Tibial nerve (tissue), 4 donors: ENCODE data around the gene B3GAT1. TPM values are rescaled to one million over a fixed set of nuclear protein-coding genes. Genes with fewer than 3 reads are reported as not detected.

ENCODE experiments used
- DNase-seq, 2 donors: peaks; one replicate each; pipeline ENCODE4 v3.0.0-alpha.2; 2019; ENCODE audit warnings: low spot score in 2 of 2
- H3K27ac ChIP-seq, 4 donors: fragments of 200-600 bp; sonication (generic) in 3 of 4; one replicate each; pipeline ENCODE4 v1.5.1; 2017 to 2019; ENCODE audit warnings: mild to moderate bottlenecking in 1 of 4
- H3K27me3 ChIP-seq, 2 donors: fragments of 200-600 bp; sonication (generic) in 1 of 2; one replicate each; pipeline versions ENCODE4 v1.5.1 to v1.6.0; 2017 to 2019
- H3K36me3 ChIP-seq, 3 donors: fragments of 200-600 bp; sonication (generic); one replicate each; pipeline ENCODE4 v1.5.1; 2018 to 2019
- H3K4me1 ChIP-seq, 4 donors: fragments of 200-600 bp; sonication (generic) in 3 of 4; one replicate each; pipeline ENCODE4 v1.5.1; 2017 to 2019
- H3K4me3 ChIP-seq, 4 donors: fragments of 200-600 bp; sonication (generic) in 3 of 4; one replicate each; pipeline ENCODE4 v1.5.1; 2017 to 2019; ENCODE audit warnings: mild to moderate bottlenecking in 1 of 4, moderate library complexity in 1 of 4
- H3K9me3 ChIP-seq, 4 donors: fragments of 200-600 bp; sonication (generic) in 3 of 4; one replicate each; pipeline ENCODE4 v1.5.1; 2017 to 2019
- CTCF ChIP-seq, 5 experiments: fragments of 200-600 bp in 3 of 5; fragments of 450-650 bp in 2 of 5; sonication (generic) in 3 of 5; IDR thresholded peaks; one replicate each; pipeline ENCODE4 v1.5.1; 2016 to 2019; ENCODE audit warnings: antibody characterized with exemption in 5 of 5, mild to moderate bottlenecking in 3 of 5, moderate library complexity in 2 of 5
- EP300 ChIP-seq, 2 donors: sonication (generic); formaldehyde crosslinking; IDR thresholded peaks; one replicate each; pipeline ENCODE4 v1.6.1; 2017; ENCODE audit warnings: antibody characterized with exemption in 2 of 2, mild to moderate bottlenecking in 1 of 2
- POLR2A ChIP-seq, 2 donors: fragments of 450-650 bp; IDR thresholded peaks; one replicate each; pipeline ENCODE4 v1.6.1; 2017; ENCODE audit warnings: antibody characterized with exemption in 2 of 2, mild to moderate bottlenecking in 2 of 2, moderate library complexity in 2 of 2
- WGBS, 2 donors: methylation state at CpG; one replicate each; pipeline ENCODE4 v1.1.5; 2018; 5-methylcytosine and 5-hydroxymethylcytosine counted together
- total RNA-seq, 4 donors: library from RNA; depleted of rRNA; stranded (reverse); fragments of >200 nt; gene quantifications; one replicate each; pipeline ENCODE4 v1.1.0, GENCODE V29; 2016

The B3GAT1 gene
- total RNA-seq, 4 donors from 2014 or later = 6.6 to 18.0 (median 9.1) TPM

- no peaks in the 10 kb centered on the region for H3K9me3 ChIP-seq
- no peaks in the 10 kb centered on the region for H3K36me3 ChIP-seq
- peaks cover 0 to 7% (median 3%) of the 10 kb centered on the region in 4 donors for H3K4me1 ChIP-seq
- no peaks in the 10 kb centered on the region for H3K27me3 ChIP-seq
- H3K4me3 ChIP-seq = no peak overlapping the region
- 81 to 86% methylated on average over 7 of the region's 7 CpGs for WGBS, 2 donors
- DNase-seq = no peak
- TF ChIP-seq EP300 (IDR thresholded peaks at IDR 0.05) (no peak), CTCF (IDR thresholded peaks at IDR 0.05) (no peak), POLR2A (IDR thresholded peaks at IDR 0.05) (no peak)
- H3K27ac ChIP-seq = no peak overlapping the region
Measured at GRCh38 chr11:134363592-134363991, 48.5 kb downstream of the B3GAT1 start.

- Histone ChIP-seq H3K9me3 (no peaks in the 10 kb centered on the region), H3K36me3 (no peaks in the 10 kb centered on the region), H3K27ac (no peak overlapping the region), H3K4me3 (no peak overlapping the region), H3K27me3 (no peaks in the 10 kb centered on the region), H3K4me1 (peaks cover 0 to 7% (median 3%) of the 10 kb centered on the region in 4 donors)
- DNase-seq = no peak
- 93 to 95% methylated on average over 9 of the region's 9 CpGs for WGBS, 2 donors
- TF ChIP-seq POLR2A (IDR thresholded peaks at IDR 0.05) = no peak
- TF ChIP-seq EP300 (IDR thresholded peaks at IDR 0.05) = no peak
- TF ChIP-seq CTCF (IDR thresholded peaks at IDR 0.05) = no peak
Measured at GRCh38 chr11:134363161-134363560, 48.9 kb downstream of the B3GAT1 start.

- no peaks in the 10 kb centered on the region for H3K36me3 ChIP-seq
Measured at GRCh38 chr11:134362192-134362901, 49.7 kb downstream of the B3GAT1 start.

GRCh38 chr11:134361661-134362060 is 50.4 kb downstream of the B3GAT1 start:
- no peaks in the 10 kb centered on the region for H3K27me3 ChIP-seq
- no peaks in the 10 kb centered on the region for H3K36me3 ChIP-seq
- H3K9me3 ChIP-seq = no peaks in the 10 kb centered on the region
- no peak for DNase-seq
- WGBS, 2 donors = 73 to 75% methylated on average over 24 to 26 of the region's 26 CpGs
- no peak overlapping the region for H3K27ac ChIP-seq
- no peak overlapping the region for H3K4me3 ChIP-seq
- H3K4me1 ChIP-seq = peaks cover 0 to 7% (median 3%) of the 10 kb centered on the region in 4 donors
- TF ChIP-seq EP300 (IDR thresholded peaks at IDR 0.05) = no peak
- no peak for TF ChIP-seq CTCF (IDR thresholded peaks at IDR 0.05)
- TF ChIP-seq POLR2A (IDR thresholded peaks at IDR 0.05) = no peak

More at GRCh38 chr11:134362192-134362901, 49.7 kb downstream of the B3GAT1 start:
- no peaks in the 10 kb centered on the region for H3K27me3 ChIP-seq
- peaks cover 0 to 7% (median 3%) of the 10 kb centered on the region in 4 donors for H3K4me1 ChIP-seq
- DNase-seq = no peak
- TF ChIP-seq POLR2A (IDR thresholded peaks at IDR 0.05) (no peak), EP300 (IDR thresholded peaks at IDR 0.05) (no peak), CTCF (IDR thresholded peaks at IDR 0.05) (no peak)
- WGBS, 2 donors = 87 to 91% methylated on average over 32 of the region's 32 CpGs
- H3K27ac ChIP-seq = no peak overlapping the region
- no peak overlapping the region for H3K4me3 ChIP-seq
- no peaks in the 10 kb centered on the region for H3K9me3 ChIP-seq

- TF ChIP-seq CTCF (IDR thresholded peaks at IDR 0.05) = peak; percentile 73 to 85 (median 81)
- no peak for TF ChIP-seq EP300 (IDR thresholded peaks at IDR 0.05)
- H3K27ac ChIP-seq = no peak overlapping the region
- no peaks in the 10 kb centered on the region for H3K9me3 ChIP-seq
- H3K36me3 ChIP-seq = no peaks in the 10 kb centered on the region
- DNase-seq = peak; percentile 56 to 70
- H3K27me3 ChIP-seq = no peaks in the 10 kb centered on the region
- H3K4me3 ChIP-seq = no peak overlapping the region
- WGBS, 2 donors = 23 to 24% methylated on average over 30 of the region's 30 CpGs
- peaks cover 0 to 7% (median 3%) of the 10 kb centered on the region in 4 donors for H3K4me1 ChIP-seq
Measured at GRCh38 chr11:134360050-134360835, 51.8 kb downstream of the B3GAT1 start.
